SK-N-SH (cell line): ENCODE data around the gene IL1R2. TPM values are rescaled to one million over a fixed set of nuclear protein-coding genes. Genes with fewer than 3 reads are reported as not detected.

ENCODE experiments used
- CTCF ChIA-PET: fragments of 300-600, 350-600 bp; formaldehyde crosslinking; extraction: SDS; loops from one replicate; lab custom pipeline; 2021; lab: Yijun Ruan, JAX
- POLR2A ChIA-PET: fragments of 350-600 bp; sonication (Branson Sonifier 250); formaldehyde crosslinking; extraction: SDS; loops from one replicate; lab custom pipeline; 2020; ENCODE audit warnings: antibody characterized with exemption, inconsistent platforms; lab: Yijun Ruan, JAX
- DNase-seq: peaks from one replicate; pipeline ENCODE4 v3.0.0; 2012
- H2AFZ ChIP-seq: fragments of 200-600 bp; sonication (generic); 2 replicates; pipeline ENCODE4 v1.8.1; 2016; ENCODE audit warnings: antibody characterized with exemption, mild to moderate bottlenecking, low read depth
- H3F3A ChIP-seq: fragments of 200-600 bp; sonication (generic); replicated peaks from 2 replicates; pipeline ENCODE3; 2016; ENCODE audit warnings: antibody characterized with exemption, mild to moderate bottlenecking; ENCODE audit not compliant: insufficient read depth
- H3K27ac ChIP-seq, 2 experiments: fragments of 200-500 bp in 1 of 2; fragments of 200-600 bp in 1 of 2; sonication (Bioruptor generic) in 1 of 2; sonication (generic), shearing (Covaris generic) in 1 of 2; 2 replicates each; pipeline versions ENCODE4 v1.5.1 to v1.6.1; 2014 to 2016; ENCODE audit warnings: low read depth in 2 of 2, inconsistent platforms in 1 of 2, low read length in 1 of 2, mild to moderate bottlenecking in 1 of 2, mixed read lengths in 1 of 2
- H3K27me3 ChIP-seq: fragments of 200-600 bp; sonication (generic), shearing (Covaris generic); 2 replicates; pipeline ENCODE4 v1.6.1; 2016; ENCODE audit warnings: mixed run types; ENCODE audit not compliant: insufficient read depth
- H3K36me3 ChIP-seq, 2 experiments: fragments of 200-500 bp in 1 of 2; fragments of 200-600 bp in 1 of 2; sonication (Bioruptor generic) in 1 of 2; sonication (generic) in 1 of 2; replicated peaks in 1 of 2; 2 replicates each; pipeline versions ENCODE3 to v1.5.1; 2014 to 2016; ENCODE audit warnings: low read length in 1 of 2, mild to moderate bottlenecking in 1 of 2; ENCODE audit not compliant: insufficient read depth in 2 of 2, control insufficient read depth in 1 of 2
- H3K4me1 ChIP-seq, 2 experiments: fragments of 200-500 bp in 1 of 2; fragments of 200-600 bp in 1 of 2; sonication (Bioruptor generic) in 1 of 2; sonication (generic), shearing (Covaris generic) in 1 of 2; 2 replicates each; pipeline versions ENCODE4 v1.5.1 to v1.6.1; 2014 to 2016; ENCODE audit warnings: low read depth in 1 of 2, low read length in 1 of 2, mixed run types in 1 of 2; ENCODE audit not compliant: insufficient read depth in 2 of 2, control insufficient read depth in 1 of 2
- H3K4me2 ChIP-seq: fragments of 200-600 bp; sonication (generic), shearing (Covaris generic); 2 replicates; pipeline ENCODE4 v1.6.1; 2017; ENCODE audit warnings: mixed run types
- H3K4me3 ChIP-seq, 2 experiments: fragments of 200-500 bp in 1 of 2; fragments of 200-600 bp in 1 of 2; sonication (Bioruptor generic) in 1 of 2; sonication (generic), shearing (Covaris generic) in 1 of 2; 2 replicates each; pipeline versions ENCODE4 v1.5.1 to v1.8.1; 2014 to 2016; ENCODE audit warnings: low read depth in 2 of 2, inconsistent platforms in 1 of 2, low read length in 1 of 2, mild to moderate bottlenecking in 1 of 2, mixed read lengths in 1 of 2, moderate library complexity in 1 of 2
- H3K79me2 ChIP-seq: fragments of 200-600 bp; sonication (generic); 2 replicates; pipeline ENCODE4 v1.8.1; 2017; ENCODE audit warnings: mild to moderate bottlenecking; ENCODE audit not compliant: insufficient read depth
- H3K9ac ChIP-seq: fragments of 200-600 bp; sonication (generic); 2 replicates; pipeline ENCODE4 v1.6.1; 2017; ENCODE audit warnings: mixed run types
- H3K9me2 ChIP-seq: fragments of 200-600 bp; sonication (generic); 2 replicates; pipeline ENCODE4 v1.6.1; 2017; ENCODE audit warnings: mixed run types
- H3K9me3 ChIP-seq: fragments of 200-600 bp; sonication (generic); 2 replicates; pipeline ENCODE4 v1.6.1; 2017; ENCODE audit warnings: mixed run types, mild to moderate bottlenecking, moderate library complexity
- H4K20me1 ChIP-seq: fragments of 200-600 bp; sonication (generic); 2 replicates; pipeline ENCODE4 v1.6.1; 2017; ENCODE audit warnings: mild to moderate bottlenecking, mixed run types; ENCODE audit not compliant: insufficient read depth
- ELF1 ChIP-seq: IDR thresholded peaks from 2 replicates; pipeline ENCODE4 v1.4.0; 2012
- EP300 ChIP-seq, 2 experiments: IDR thresholded peaks; 2 replicates each; pipeline versions ENCODE4 v1.4.0 to v1.6.1; 2012; ENCODE audit warnings: borderline replicate concordance in 1 of 2, low read depth in 1 of 2, low read length in 1 of 2
- FOXJ3 ChIP-seq: sonication (generic); formaldehyde crosslinking; IDR thresholded peaks from 2 replicates; pipeline ENCODE4 v1.5.1; 2020; ENCODE audit warnings: mild to moderate bottlenecking, missing genetic modification reagents
- FOXM1 ChIP-seq: IDR thresholded peaks from 2 replicates; pipeline ENCODE4 v1.4.0; 2012; ENCODE audit warnings: low read depth, mild to moderate bottlenecking
- GABPA ChIP-seq: IDR thresholded peaks from 2 replicates; pipeline ENCODE4 v1.4.0; 2012; ENCODE audit warnings: low read depth, mild to moderate bottlenecking
- JUND ChIP-seq: IDR thresholded peaks from 2 replicates; pipeline ENCODE4 v1.4.0; 2012
- PBX3 ChIP-seq: IDR thresholded peaks from 2 replicates; pipeline ENCODE4; 2012
- RAD21 ChIP-seq: IDR thresholded peaks from 2 replicates; pipeline ENCODE4 v1.6.1; 2012; ENCODE audit warnings: mild to moderate bottlenecking, low read length
- RXRA ChIP-seq: IDR thresholded peaks from 2 replicates; pipeline ENCODE4 v1.4.0; 2012; ENCODE audit warnings: low read depth, mild to moderate bottlenecking, borderline replicate concordance
- SIN3A ChIP-seq: IDR thresholded peaks from 2 replicates; pipeline ENCODE4 v1.6.1; 2012; ENCODE audit warnings: low read depth, mild to moderate bottlenecking, low read length, moderate library complexity, borderline replicate concordance
- SMC3 ChIP-seq: IDR thresholded peaks from 2 replicates; pipeline ENCODE4 v1.6.1; 2012; ENCODE audit warnings: low read depth, low read length, improper control_type of control experiment
- TAF1 ChIP-seq: IDR thresholded peaks from 2 replicates; pipeline ENCODE4 v1.6.1; 2012; ENCODE audit warnings: low read depth, mild to moderate bottlenecking, low read length, moderate library complexity, borderline replicate concordance
- TEAD4 ChIP-seq: IDR thresholded peaks from 2 replicates; pipeline ENCODE4 v1.4.0; 2012; ENCODE audit warnings: mild to moderate bottlenecking, borderline replicate concordance; ENCODE audit not compliant: insufficient read depth
- USF1 ChIP-seq: IDR thresholded peaks from 2 replicates; pipeline ENCODE4 v1.4.0; 2012; ENCODE audit warnings: low read depth, borderline replicate concordance
- YY1 ChIP-seq: IDR thresholded peaks from 2 replicates; pipeline ENCODE4 v1.4.0; 2012; ENCODE audit warnings: low read depth, mild to moderate bottlenecking
- WGBS: methylation state at CpG from one replicate; pipeline ENCODE4 v1.1.6; 2017; ENCODE audit warnings: low lambda C conversion rate; 5-methylcytosine and 5-hydroxymethylcytosine counted together
- polyA plus RNA-seq, 3 experiments: library from polyadenylated mRNA; depleted of rRNA; stranded (reverse); fragments of >200 nt; gene quantifications; 2 replicates each; pipeline ENCODE4 v1.2.3, GENCODE V29; 2012
- TF ChIP-seq, protein P1 (sequence below): fragments of 150-350 bp; IDR thresholded peaks from 2 replicates; pipeline ENCODE4 v1.6.1; 2017; ENCODE audit warnings: antibody characterized with exemption, low read length, low read depth, borderline replicate concordance
- TF ChIP-seq, protein P2 (sequence below): IDR thresholded peaks from 2 replicates; pipeline ENCODE4 v1.6.1; 2012; ENCODE audit warnings: mild to moderate bottlenecking, low read depth, low read length, moderate library complexity

Gene IL1R2
- polyA plus RNA-seq, 1 of the 3 experiments (the other 2 are of a cell fraction): 0.16 TPM

GRCh38 chr2:101986804-101987740 lies 4.7 kb upstream of the IL1R2 start:
- Histone ChIP-seq H3K9ac (no peak overlapping the region), H3K27ac (no peak overlapping the region), H3K4me2 (no peak overlapping the region), H3K27me3 (peaks cover 10% of the 10 kb centered on the region; the same call in 1 of the 2 replicates), H3K9me2 (no peaks in the 10 kb centered on the region), H3K4me3 (no peak overlapping the region), H2AFZ (no peak overlapping the region), H3K36me3 (no peaks in the 10 kb centered on the region), H3F3A (no peaks in the 10 kb centered on the region), H4K20me1 (no peaks in the 10 kb centered on the region), H3K9me3 (no peaks in the 10 kb centered on the region), H3K4me1 (peaks cover 0 to 2% of the 10 kb centered on the region in 2 experiments; a peak in 1 of 4 replicates), H3K79me2 (no peaks in the 10 kb centered on the region)
- ChIA-PET CTCF (interaction anchor here (1.4 kb wide), 1 partner anchor 34 kb away, joined by 4 read pairs; no protein-coding TSS in a partner anchor), POLR2A (no interaction called here)
- DNase-seq: no peak
- 48% methylated on average over 9 of the region's 9 CpGs for WGBS
- TF ChIP-seq USF1 (no peak), TAF1 (no peak), FOXM1 (no peak), EP300 (IDR thresholded peaks at IDR 0.05; ENCODE audit: borderline replicate concordance in 1 of 2, low read depth in 1 of 2, low read length in 1 of 2) (no peak), RAD21 (no peak), JUND (no peak), GABPA (no peak), TEAD4 (no peak), YY1 (no peak), SIN3A (no peak), RXRA (no peak), SMC3 (no peak), ELF1 (no peak), FOXJ3 (no peak), PBX3 (no peak)
- TF ChIP-seq, protein P1, sequence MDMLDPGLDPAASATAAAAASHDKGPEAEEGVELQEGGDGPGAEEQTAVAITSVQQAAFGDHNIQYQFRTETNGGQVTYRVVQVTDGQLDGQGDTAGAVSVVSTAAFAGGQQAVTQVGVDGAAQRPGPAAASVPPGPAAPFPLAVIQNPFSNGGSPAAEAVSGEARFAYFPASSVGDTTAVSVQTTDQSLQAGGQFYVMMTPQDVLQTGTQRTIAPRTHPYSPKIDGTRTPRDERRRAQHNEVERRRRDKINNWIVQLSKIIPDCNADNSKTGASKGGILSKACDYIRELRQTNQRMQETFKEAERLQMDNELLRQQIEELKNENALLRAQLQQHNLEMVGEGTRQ: no peak
- TF ChIP-seq, protein P2, sequence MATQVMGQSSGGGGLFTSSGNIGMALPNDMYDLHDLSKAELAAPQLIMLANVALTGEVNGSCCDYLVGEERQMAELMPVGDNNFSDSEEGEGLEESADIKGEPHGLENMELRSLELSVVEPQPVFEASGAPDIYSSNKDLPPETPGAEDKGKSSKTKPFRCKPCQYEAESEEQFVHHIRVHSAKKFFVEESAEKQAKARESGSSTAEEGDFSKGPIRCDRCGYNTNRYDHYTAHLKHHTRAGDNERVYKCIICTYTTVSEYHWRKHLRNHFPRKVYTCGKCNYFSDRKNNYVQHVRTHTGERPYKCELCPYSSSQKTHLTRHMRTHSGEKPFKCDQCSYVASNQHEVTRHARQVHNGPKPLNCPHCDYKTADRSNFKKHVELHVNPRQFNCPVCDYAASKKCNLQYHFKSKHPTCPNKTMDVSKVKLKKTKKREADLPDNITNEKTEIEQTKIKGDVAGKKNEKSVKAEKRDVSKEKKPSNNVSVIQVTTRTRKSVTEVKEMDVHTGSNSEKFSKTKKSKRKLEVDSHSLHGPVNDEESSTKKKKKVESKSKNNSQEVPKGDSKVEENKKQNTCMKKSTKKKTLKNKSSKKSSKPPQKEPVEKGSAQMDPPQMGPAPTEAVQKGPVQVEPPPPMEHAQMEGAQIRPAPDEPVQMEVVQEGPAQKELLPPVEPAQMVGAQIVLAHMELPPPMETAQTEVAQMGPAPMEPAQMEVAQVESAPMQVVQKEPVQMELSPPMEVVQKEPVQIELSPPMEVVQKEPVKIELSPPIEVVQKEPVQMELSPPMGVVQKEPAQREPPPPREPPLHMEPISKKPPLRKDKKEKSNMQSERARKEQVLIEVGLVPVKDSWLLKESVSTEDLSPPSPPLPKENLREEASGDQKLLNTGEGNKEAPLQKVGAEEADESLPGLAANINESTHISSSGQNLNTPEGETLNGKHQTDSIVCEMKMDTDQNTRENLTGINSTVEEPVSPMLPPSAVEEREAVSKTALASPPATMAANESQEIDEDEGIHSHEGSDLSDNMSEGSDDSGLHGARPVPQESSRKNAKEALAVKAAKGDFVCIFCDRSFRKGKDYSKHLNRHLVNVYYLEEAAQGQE: no peak
